ENCODE results near the gene MTMR4. TPM values are rescaled to one million over a fixed set of nuclear protein-coding genes. Genes with fewer than 3 reads are reported as not detected.
A peak's percentile ranks its signal among the peaks of the same experiment; 100 is the strongest.

MTMR4 gene
- total RNA-seq, 4 donors from 2014 or later: 37.6 to 50.2 (median 38.8) TPM

DNA sequence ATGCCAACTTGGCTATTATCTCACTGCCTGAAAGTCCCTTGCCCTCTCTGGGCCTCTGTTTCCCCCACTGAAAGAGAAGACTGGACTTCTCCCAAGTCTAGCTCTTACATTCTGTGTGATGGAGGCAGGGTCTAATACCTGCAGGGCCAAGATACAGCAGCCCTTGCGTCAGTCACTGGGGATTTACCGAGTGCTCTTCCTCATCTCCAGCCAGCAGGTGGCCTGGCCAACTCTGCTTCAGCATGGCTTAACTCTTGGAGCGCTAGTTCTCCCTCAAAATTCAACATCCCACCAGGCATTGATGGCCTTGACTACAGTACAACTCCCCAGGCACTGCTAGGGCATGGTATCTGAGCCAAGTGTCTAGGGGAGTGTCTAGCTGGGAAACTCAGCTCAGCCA, 19.9 kb upstream of the MTMR4 start:
- TF ChIP-seq, protein P1, sequence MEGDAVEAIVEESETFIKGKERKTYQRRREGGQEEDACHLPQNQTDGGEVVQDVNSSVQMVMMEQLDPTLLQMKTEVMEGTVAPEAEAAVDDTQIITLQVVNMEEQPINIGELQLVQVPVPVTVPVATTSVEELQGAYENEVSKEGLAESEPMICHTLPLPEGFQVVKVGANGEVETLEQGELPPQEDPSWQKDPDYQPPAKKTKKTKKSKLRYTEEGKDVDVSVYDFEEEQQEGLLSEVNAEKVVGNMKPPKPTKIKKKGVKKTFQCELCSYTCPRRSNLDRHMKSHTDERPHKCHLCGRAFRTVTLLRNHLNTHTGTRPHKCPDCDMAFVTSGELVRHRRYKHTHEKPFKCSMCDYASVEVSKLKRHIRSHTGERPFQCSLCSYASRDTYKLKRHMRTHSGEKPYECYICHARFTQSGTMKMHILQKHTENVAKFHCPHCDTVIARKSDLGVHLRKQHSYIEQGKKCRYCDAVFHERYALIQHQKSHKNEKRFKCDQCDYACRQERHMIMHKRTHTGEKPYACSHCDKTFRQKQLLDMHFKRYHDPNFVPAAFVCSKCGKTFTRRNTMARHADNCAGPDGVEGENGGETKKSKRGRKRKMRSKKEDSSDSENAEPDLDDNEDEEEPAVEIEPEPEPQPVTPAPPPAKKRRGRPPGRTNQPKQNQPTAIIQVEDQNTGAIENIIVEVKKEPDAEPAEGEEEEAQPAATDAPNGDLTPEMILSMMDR (IDR thresholded peaks at IDR 0.05): no peak
- TF ChIP-seq POLR2A (IDR thresholded peaks at IDR 0.05): no peak
- WGBS, 2 donors: 76% methylated on average over 3 of the region's 3 CpGs
- H3K4me3 ChIP-seq (ENCODE audit: low read depth, poor library complexity, severe bottlenecking): no peak overlapping the region
- intact Hi-C loops (cut with DNase I; ENCODE audit: low total_unique reads): no loop called here
- no peak for DNase-seq (ENCODE audit: low spot score in 2 of 2)

- no peak overlapping the region for H3K4me3 ChIP-seq (ENCODE audit: low read depth, poor library complexity, severe bottlenecking)
- WGBS, 2 donors: 89 to 92% methylated on average over 5 of the region's 5 CpGs
- no peak for DNase-seq (ENCODE audit: low spot score in 2 of 2)
- intact Hi-C loops (cut with DNase I; ENCODE audit: low total_unique reads): no loop called here
- TF ChIP-seq, protein P1 (IDR thresholded peaks at IDR 0.05): no peak
- TF ChIP-seq POLR2A (IDR thresholded peaks at IDR 0.05): no peak
Observed at GRCh38 chr17:58533616-58534188, 19.3 kb upstream of the MTMR4 start.

DNA sequence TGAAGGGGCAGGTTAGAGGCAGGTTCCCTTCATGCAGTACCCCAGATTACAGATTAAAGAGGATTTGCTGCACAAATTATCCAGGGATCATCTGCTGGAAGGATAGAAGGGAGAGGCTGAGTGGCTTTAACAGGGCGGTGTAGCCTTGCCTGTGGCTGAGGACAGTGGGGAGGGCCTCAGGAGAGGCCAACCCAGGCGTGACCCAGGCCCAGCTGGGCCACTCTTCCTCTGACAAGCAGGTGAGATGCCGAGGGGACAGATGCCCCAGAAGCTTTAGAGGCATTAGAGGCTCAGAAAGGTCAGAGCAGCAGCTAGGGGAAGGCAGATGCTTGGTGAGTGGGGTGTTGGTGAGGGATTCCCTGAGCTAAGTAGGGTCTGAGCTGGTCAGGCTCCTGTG, 18.1 kb upstream of the MTMR4 start:
- no peak overlapping the region for H3K4me3 ChIP-seq (ENCODE audit: low read depth, poor library complexity, severe bottlenecking)
- intact Hi-C loops (cut with DNase I; ENCODE audit: low total_unique reads): no loop called here
- whole genome bisulfite sequencing, 2 donors: 55 to 70% methylated on average over 3 of the region's 3 CpGs
- TF ChIP-seq, protein P1 (IDR thresholded peaks at IDR 0.05): no peak
- TF ChIP-seq POLR2A (IDR thresholded peaks at IDR 0.05): no peak
- no peak for DNase-seq (ENCODE audit: low spot score in 2 of 2)

DNA sequence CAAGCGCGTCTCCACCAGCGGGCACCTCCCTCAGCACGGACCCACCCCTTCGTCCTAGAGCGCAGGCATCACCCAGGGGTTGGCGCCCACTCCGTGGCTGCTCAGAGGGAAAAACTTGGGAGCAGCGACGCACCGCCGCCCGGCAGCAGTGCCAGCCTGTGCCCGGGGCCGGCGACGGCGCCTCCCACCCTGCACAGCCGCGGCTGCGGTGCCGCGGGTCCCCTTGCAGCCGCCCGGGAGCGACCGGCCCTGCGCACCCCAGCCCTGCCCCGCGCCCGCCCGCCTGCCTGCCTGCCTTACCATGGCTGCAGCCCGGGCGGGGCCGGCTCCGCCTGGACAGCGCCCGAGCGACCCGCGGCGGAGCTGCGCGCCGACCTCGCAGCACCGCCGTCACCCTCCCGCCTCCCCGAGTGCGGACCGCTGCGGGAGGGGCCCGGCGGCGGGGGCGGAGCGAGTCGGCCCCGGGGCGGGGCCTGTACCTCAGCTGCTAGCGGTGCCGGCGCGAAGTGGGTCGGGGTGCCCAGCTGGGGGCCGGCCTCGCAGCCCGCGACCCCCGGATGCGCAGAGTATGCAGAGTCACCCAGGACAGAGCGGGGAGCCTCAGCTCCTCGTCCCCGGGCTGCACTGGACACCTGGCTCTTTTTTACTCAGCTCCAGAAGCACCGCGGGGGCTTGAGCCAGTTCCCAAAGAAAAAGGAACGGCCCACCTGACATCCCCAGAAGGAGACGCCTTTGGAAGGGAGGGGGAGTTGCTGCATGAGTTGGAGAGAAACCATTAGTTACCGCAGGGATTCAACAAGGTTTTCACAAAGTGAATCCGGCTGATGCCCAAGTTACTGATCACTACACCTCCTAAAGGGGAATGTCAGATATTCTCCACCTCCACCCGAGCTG, 17.5 kb upstream of the MTMR4 start:
- peak overlapping the region; percentile 16 for H3K4me3 ChIP-seq (ENCODE audit: low read depth, poor library complexity, severe bottlenecking)
- DNase-seq (ENCODE audit: low spot score in 2 of 2): peak in 1 of 2 donors; percentile 90
- TF ChIP-seq POLR2A (IDR thresholded peaks at IDR 0.05): no peak
- TF ChIP-seq, protein P1 (IDR thresholded peaks at IDR 0.05): no peak
- WGBS, 2 donors: 2 to 3% methylated on average over 22 to 34 of the region's 82 CpGs
- intact Hi-C loops (cut with DNase I; ENCODE audit: low total_unique reads): no loop called here

DNA sequence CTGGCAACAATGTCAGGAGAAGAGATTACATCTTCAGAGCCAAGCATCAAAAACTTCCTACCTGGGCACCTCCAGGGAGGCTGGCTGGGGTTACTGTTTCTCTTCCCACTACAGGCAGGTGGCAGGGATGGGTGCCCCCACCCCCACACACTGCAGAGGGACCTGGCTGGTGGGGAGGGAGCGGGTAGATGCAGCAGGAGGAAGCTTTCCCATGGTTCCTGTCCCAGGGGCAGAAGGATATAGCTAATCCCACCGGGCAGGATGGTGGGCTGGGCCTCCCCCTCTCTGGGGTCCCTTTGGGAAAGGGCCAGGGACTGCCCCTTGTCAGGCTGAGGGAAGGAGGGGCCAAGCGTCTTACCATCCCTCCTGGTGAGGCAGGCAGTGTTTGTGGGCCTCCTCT, 16.7 kb upstream of the MTMR4 start:
- intact Hi-C loops (cut with DNase I; ENCODE audit: low total_unique reads): no loop called here
- H3K4me3 ChIP-seq (ENCODE audit: low read depth, poor library complexity, severe bottlenecking): no peak overlapping the region
- no peak for TF ChIP-seq POLR2A (IDR thresholded peaks at IDR 0.05)
- TF ChIP-seq, protein P1 (IDR thresholded peaks at IDR 0.05): no peak
- WGBS, 2 donors: 30 to 38% methylated on average over 2 of the region's 3 CpGs
- no peak for DNase-seq (ENCODE audit: low spot score in 2 of 2)

Data from lower leg skin (tissue), 4 donors.